HUES48 (cell line): Measurements from ENCODE around the gene RBPJ.

Experiments
- H3K27ac ChIP-seq: one replicate; pipeline ENCODE4 v1.7.0; 2013; ENCODE audit warnings: low read depth, low read length, inconsistent platforms
- H3K27me3 ChIP-seq: 2 replicates; pipeline ENCODE4 v1.6.1; 2013; ENCODE audit warnings: mild to moderate bottlenecking, low read length; ENCODE audit not compliant: control insufficient read depth, insufficient read depth
- H3K36me3 ChIP-seq: 2 replicates; pipeline ENCODE4 v1.6.1; 2013; ENCODE audit warnings: low read length; ENCODE audit not compliant: control insufficient read depth, insufficient read depth
- H3K4me1 ChIP-seq: 2 replicates; pipeline ENCODE4 v1.6.1; 2013; ENCODE audit warnings: mild to moderate bottlenecking, low read length; ENCODE audit not compliant: control insufficient read depth, insufficient read depth
- H3K4me3 ChIP-seq: 2 replicates; pipeline ENCODE4 v1.5.1; 2013; ENCODE audit warnings: mild to moderate bottlenecking, low read depth, low read length
- H3K9ac ChIP-seq: 2 replicates; pipeline ENCODE4 v1.6.1; 2013; ENCODE audit warnings: mild to moderate bottlenecking, low read depth, low read length, moderate library complexity
- H3K9me3 ChIP-seq: 2 replicates; pipeline ENCODE4 v1.6.1; 2013; ENCODE audit warnings: low read length; ENCODE audit not compliant: control insufficient read depth, insufficient read depth

RBPJ gene

DNA sequence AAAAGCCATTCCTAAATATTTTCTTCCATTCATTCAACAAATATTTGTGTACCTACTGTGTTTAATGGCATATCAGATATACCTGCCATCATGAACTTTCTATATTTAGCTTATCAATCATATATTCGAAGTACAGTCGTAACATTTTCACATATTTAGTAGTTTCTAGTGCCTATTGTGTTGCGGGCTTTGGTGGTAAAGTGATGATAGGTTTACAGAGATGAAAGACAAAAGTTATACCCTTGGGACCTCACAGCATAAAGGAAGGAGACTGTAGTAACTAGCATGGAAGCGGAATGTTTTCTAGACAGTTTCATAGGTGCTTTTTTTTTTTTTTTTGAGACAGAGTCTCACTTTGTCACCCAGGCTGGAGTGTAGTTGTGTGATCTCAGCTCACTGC, 39.5 kb downstream of the RBPJ start:
- Histone ChIP-seq H3K4me1 (peaks cover 21% of the 10 kb centered on the region), H3K9ac (no peak overlapping the region), H3K9me3 (no peaks in the 10 kb centered on the region), H3K27ac (no peak overlapping the region), H3K27me3 (no peaks in the 10 kb centered on the region), H3K36me3 (0 out of 2 replicates have a peak, but pooled peaks cover 3% of the 10 kb centered on the region), H3K4me3 (no peak overlapping the region)

- Histone ChIP-seq H3K9ac (no peak overlapping the region), H3K27ac (no peak overlapping the region), H3K36me3 (0 out of 2 replicates have a peak, but pooled peaks cover 4% of the 10 kb centered on the region), H3K9me3 (no peaks in the 10 kb centered on the region), H3K4me3 (no peak overlapping the region), H3K27me3 (no peaks in the 10 kb centered on the region), H3K4me1 (peaks cover 18% of the 10 kb centered on the region)
Observed at GRCh38 chr4:26360864-26361263, 40.0 kb downstream of the RBPJ start.

GRCh38 chr4:26361297-26361696, 40.5 kb downstream of the RBPJ start:
- Histone ChIP-seq H3K9ac (no peak overlapping the region), H3K36me3 (0 out of 2 replicates have a peak, but pooled peaks cover 6% of the 10 kb centered on the region), H3K4me3 (no peak overlapping the region), H3K9me3 (no peaks in the 10 kb centered on the region), H3K27ac (no peak overlapping the region), H3K4me1 (peaks cover 18% of the 10 kb centered on the region), H3K27me3 (no peaks in the 10 kb centered on the region)

GRCh38 chr4:26362745-26363439, 42.1 kb downstream of the RBPJ start:
- no peaks in the 10 kb centered on the region for H3K27me3 ChIP-seq
- no peak overlapping the region for H3K9ac ChIP-seq
- no peak overlapping the region for H3K4me3 ChIP-seq
- peaks cover 22% of the 10 kb centered on the region for H3K4me1 ChIP-seq
- H3K36me3 ChIP-seq: peaks cover 8% of the 10 kb centered on the region; the same call in 1 of the 2 replicates
- no peak overlapping the region for H3K27ac ChIP-seq
- H3K9me3 ChIP-seq: no peaks in the 10 kb centered on the region

DNA sequence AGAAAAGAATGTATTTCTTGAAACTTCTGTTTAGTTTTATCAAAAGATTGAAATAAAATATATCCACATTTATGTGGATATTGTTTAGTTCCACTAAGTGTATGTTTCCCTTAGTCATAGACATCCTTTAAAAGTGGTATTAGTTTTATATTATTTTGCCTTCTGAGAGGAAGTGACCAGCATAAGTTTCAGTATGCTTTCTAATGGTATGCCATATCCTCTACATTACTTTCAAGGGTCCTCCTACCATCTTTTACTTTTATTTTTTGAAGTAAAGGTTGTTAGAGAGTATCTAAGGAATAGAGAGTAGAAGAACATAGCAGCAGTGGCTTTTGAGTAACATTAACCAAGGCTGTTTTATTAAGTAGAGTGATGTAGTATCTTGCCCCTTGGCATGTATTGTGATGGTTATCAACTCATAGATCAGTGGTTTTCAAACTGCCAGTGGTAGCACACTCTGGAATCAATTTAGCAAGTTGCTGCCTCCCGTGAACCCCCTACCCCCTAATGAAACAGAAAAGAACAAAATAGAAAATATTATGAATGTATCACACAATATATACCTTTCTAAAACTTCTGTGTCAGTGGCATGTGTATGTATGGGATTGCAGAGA, 44.8 kb downstream of the RBPJ start:
- Histone ChIP-seq H3K9me3 (no peaks in the 10 kb centered on the region), H3K4me1 (peaks cover 28% of the 10 kb centered on the region)

GRCh38 chr4:26367811-26368210, 47.0 kb downstream of the RBPJ start:
- no peak overlapping the region for H3K9ac ChIP-seq
- H3K27ac ChIP-seq: peak overlapping the region; percentile 42
- no peak overlapping the region for H3K4me3 ChIP-seq
- H3K36me3 ChIP-seq: peaks cover 12% of the 10 kb centered on the region
- no peaks in the 10 kb centered on the region for H3K27me3 ChIP-seq
- no peaks in the 10 kb centered on the region for H3K9me3 ChIP-seq
- H3K4me1 ChIP-seq: peaks cover 43% of the 10 kb centered on the region

More for the DNA sequence above, 44.8 kb downstream of the RBPJ start:
- no peak overlapping the region for H3K27ac ChIP-seq
- peaks cover 11% of the 10 kb centered on the region; the same call in 1 of the 2 replicates for H3K36me3 ChIP-seq
- no peak overlapping the region for H3K4me3 ChIP-seq
- no peaks in the 10 kb centered on the region for H3K27me3 ChIP-seq
- H3K9ac ChIP-seq: no peak overlapping the region

DNA sequence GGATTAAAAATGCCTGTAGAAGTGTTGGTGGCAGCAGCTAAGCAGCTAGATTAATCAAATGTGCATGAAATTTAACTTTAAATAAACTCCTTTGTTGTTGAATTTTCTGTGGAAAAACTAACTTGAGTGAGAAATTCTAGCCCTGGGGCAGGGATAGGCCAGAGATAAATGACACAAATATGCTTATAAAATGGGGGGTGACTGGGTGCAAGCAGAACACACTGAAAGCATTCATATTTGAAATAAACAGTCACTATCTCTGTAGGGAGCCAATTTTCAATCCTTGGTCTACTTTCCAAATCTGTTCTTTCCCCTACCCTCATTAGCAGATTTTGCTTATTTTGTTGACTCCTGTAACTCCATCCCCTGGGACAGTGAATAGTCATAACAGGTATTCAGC, 47.9 kb downstream of the RBPJ start:
- Histone ChIP-seq H3K4me3 (no peak overlapping the region), H3K36me3 (peaks cover 12% of the 10 kb centered on the region), H3K9me3 (no peaks in the 10 kb centered on the region), H3K27ac (no peak overlapping the region), H3K9ac (no peak overlapping the region), H3K27me3 (no peaks in the 10 kb centered on the region), H3K4me1 (peaks cover 44% of the 10 kb centered on the region)

- no peak overlapping the region for H3K4me3 ChIP-seq
- H3K9me3 ChIP-seq: no peaks in the 10 kb centered on the region
- no peak overlapping the region for H3K9ac ChIP-seq
- no peaks in the 10 kb centered on the region for H3K27me3 ChIP-seq
- H3K4me1 ChIP-seq: peaks cover 44% of the 10 kb centered on the region
- no peak overlapping the region for H3K27ac ChIP-seq
- peaks cover 12% of the 10 kb centered on the region for H3K36me3 ChIP-seq
Observed at GRCh38 chr4:26369132-26369531, 48.3 kb downstream of the RBPJ start.

DNA sequence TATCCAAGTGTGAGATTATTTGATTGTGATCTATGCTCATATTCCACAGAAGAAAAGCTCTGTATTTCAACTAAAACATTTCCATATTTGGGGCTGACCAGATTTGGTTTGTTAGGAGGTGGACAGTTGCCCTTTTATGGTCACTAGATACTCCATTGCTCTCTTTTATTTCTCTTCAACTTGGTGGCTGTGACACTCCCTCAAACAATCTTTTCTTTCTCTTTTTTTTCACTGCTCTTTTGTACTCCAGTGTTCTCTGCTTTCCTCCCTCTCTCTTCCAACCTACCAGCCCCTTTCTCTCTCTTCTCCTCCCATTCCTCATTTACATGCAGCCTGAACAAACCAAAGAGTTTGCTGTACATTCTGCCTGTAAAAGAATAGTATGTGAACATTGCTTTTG, 48.8 kb downstream of the RBPJ start:
- no peak overlapping the region for H3K9ac ChIP-seq

DNA sequence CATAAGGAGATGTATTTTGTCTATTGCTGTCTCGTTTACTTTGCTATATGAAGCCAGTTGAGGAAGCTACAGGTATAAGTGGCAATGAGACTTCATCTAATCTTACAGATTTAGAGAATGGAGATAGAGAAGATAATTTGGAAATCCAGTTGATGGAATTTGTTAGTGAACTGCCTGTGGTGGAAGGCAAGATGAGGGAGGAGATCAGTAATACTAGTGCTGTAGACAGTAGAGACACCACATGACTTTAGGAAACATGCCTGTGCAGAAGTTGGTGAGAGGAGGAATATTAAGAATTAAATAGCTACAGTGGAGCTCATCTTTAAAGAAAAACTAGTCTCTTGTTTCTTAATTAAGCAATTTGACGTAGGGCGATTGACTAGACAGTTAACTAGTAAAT, 51.3 kb downstream of the RBPJ start:
- Histone ChIP-seq H3K4me1 (peaks cover 60% of the 10 kb centered on the region), H3K27me3 (no peaks in the 10 kb centered on the region), H3K9me3 (no peaks in the 10 kb centered on the region), H3K27ac (no peak overlapping the region), H3K4me3 (no peak overlapping the region), H3K36me3 (peaks cover 12% of the 10 kb centered on the region), H3K9ac (no peak overlapping the region)

More for the DNA sequence above, 48.8 kb downstream of the RBPJ start:
- Histone ChIP-seq H3K36me3 (peaks cover 12% of the 10 kb centered on the region), H3K27me3 (no peaks in the 10 kb centered on the region), H3K4me3 (no peak overlapping the region), H3K9me3 (no peaks in the 10 kb centered on the region), H3K4me1 (peaks cover 44% of the 10 kb centered on the region), H3K27ac (no peak overlapping the region)

DNA sequence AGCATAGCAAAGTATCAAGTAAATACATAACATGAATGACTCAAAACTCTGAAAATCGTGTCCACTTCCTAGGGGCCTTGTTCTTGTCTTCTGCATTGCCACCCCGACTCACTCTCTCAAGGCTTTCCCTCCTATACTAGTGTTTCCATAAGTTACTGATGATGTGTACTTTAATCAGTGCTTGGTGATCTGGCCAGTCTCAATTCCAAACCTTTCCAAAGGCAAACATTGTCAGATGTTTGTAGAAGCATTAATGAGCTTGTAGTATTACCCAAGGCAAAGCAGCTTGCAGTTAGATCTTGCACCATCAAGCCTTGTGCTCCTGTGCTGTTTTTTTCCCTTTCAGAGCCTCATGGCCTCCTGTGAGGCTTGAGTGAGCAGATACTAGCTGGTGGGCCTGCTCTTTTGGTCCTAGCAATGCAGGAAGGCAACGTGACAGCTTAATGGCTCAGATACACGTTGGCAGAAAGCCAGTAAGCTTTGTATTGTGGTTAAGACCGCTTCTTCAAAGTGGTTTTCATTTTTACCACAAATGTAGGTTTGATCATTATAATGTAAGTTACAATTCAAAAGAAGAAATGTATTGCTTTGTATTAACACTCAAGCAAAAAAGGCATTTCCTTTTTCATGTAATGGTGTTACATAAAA, 51.8 kb downstream of the RBPJ start:
- no peaks in the 10 kb centered on the region for H3K27me3 ChIP-seq
- H3K36me3 ChIP-seq: peaks cover 12% of the 10 kb centered on the region
- no peaks in the 10 kb centered on the region for H3K9me3 ChIP-seq
- no peak overlapping the region for H3K4me3 ChIP-seq
- no peak overlapping the region for H3K9ac ChIP-seq
- H3K4me1 ChIP-seq: peaks cover 62% of the 10 kb centered on the region
- H3K27ac ChIP-seq: no peak overlapping the region
